CD14-positive monocyte (primary cell): ENCODE measurements around the gene SEPTIN2. TPM values are rescaled to one million over a fixed set of nuclear protein-coding genes. Genes with fewer than 3 reads are reported as not detected.

Source experiments
- DNase-seq, 3 donors: peaks; one replicate each; pipeline ENCODE4 v3.0.0-alpha.2; 2011 to 2022
- H2AFZ ChIP-seq: 2 replicates; pipeline ENCODE4 v1.6.0; 2012; ENCODE audit warnings: mild to moderate bottlenecking, low read depth, low read length, inconsistent platforms; ENCODE audit not compliant: insufficient read depth, poor library complexity, severe bottlenecking
- H3K27ac ChIP-seq, 2 donors: 1 replicate in 1 of 2; 2 replicates in 1 of 2; pipeline ENCODE4 v1.5.1; 2012 to 2013; ENCODE audit warnings: low read length in 2 of 2, control low read depth in 1 of 2, inconsistent platforms in 1 of 2, low read depth in 1 of 2, mild to moderate bottlenecking in 1 of 2
- H3K27me3 ChIP-seq, 2 donors: one replicate each; pipeline versions ENCODE4 v1.6.0 to v1.6.1; 2011 to 2013; ENCODE audit warnings: low read length in 2 of 2; ENCODE audit not compliant: control insufficient read depth in 2 of 2, insufficient read depth in 2 of 2
- H3K36me3 ChIP-seq, 2 donors: replicated peaks in 1 of 2; 1 replicate in 1 of 2; 2 replicates in 1 of 2; pipeline versions ENCODE4 v1.5.1 to v1.6.1; 2012 to 2013; ENCODE audit warnings: low read length in 2 of 2, control low read depth in 1 of 2, inconsistent platforms in 1 of 2, mild to moderate bottlenecking in 1 of 2; ENCODE audit not compliant: insufficient read depth in 2 of 2, control insufficient read depth in 1 of 2
- H3K4me1 ChIP-seq, 2 donors: 1 replicate in 1 of 2; 2 replicates in 1 of 2; pipeline versions ENCODE4 v1.5.1 to v1.6.1; 2012 to 2013; ENCODE audit warnings: low read length in 2 of 2, control low read depth in 1 of 2, inconsistent platforms in 1 of 2, mild to moderate bottlenecking in 1 of 2, moderate library complexity in 1 of 2; ENCODE audit not compliant: insufficient read depth in 2 of 2, control insufficient read depth in 1 of 2
- H3K4me2 ChIP-seq: replicated peaks from 2 replicates; pipeline ENCODE3; 2012; ENCODE audit warnings: low read length, moderate library complexity, mild to moderate bottlenecking; ENCODE audit not compliant: poor library complexity, severe bottlenecking; ENCODE audit errors: extremely low read depth
- H3K4me3 ChIP-seq, 3 experiments: fragments of 200-600 bp in 1 of 3; sonication (generic) in 1 of 3; replicated peaks in 1 of 3; 1 replicate in 2 of 3; 2 replicates in 1 of 3; pipeline ENCODE4 v1.5.1; 2011 to 2013; ENCODE audit warnings: low read length in 3 of 3, mild to moderate bottlenecking in 3 of 3, control low read depth in 2 of 3, low read depth in 2 of 3, inconsistent platforms in 1 of 3, moderate library complexity in 1 of 3
- H3K79me2 ChIP-seq: 2 replicates; pipeline ENCODE4 v1.6.0; 2012; ENCODE audit warnings: mild to moderate bottlenecking, control low read depth, inconsistent platforms, low read length, moderate library complexity; ENCODE audit not compliant: insufficient read depth
- H3K9ac ChIP-seq: 2 replicates; pipeline ENCODE4 v1.6.0; 2017; ENCODE audit warnings: low read length, mild to moderate bottlenecking; ENCODE audit not compliant: insufficient read depth, poor library complexity, severe bottlenecking
- H3K9me3 ChIP-seq, 2 donors: replicated peaks in 1 of 2; 1 replicate in 1 of 2; 2 replicates in 1 of 2; pipeline versions ENCODE4 v1.5.1 to v1.6.1; 2012 to 2013; ENCODE audit warnings: low read length in 2 of 2, control low read depth in 1 of 2; ENCODE audit not compliant: control insufficient read depth in 1 of 2, insufficient read depth in 1 of 2
- H4K20me1 ChIP-seq: 2 replicates; pipeline ENCODE4 v1.6.0; 2012; ENCODE audit warnings: mild to moderate bottlenecking, low read length, control low read depth, moderate library complexity; ENCODE audit not compliant: insufficient read depth
- H3K27ac Mint-ChIP-seq, 7 donors: one replicate each; pipeline ENCODE4 v1.8.0; 2020; ENCODE audit warnings: mild to moderate bottlenecking in 7 of 7, mixed read lengths in 7 of 7, moderate library complexity in 6 of 7, inconsistent platforms in 2 of 7
- H3K27me3 Mint-ChIP-seq, 3 donors: one replicate each; pipeline ENCODE4 v1.8.0; 2021 to 2022; ENCODE audit warnings: low read depth in 3 of 3, mild to moderate bottlenecking in 3 of 3, mixed read lengths in 3 of 3, moderate library complexity in 3 of 3, inconsistent platforms in 1 of 3
- H3K36me3 Mint-ChIP-seq, 2 donors: one replicate each; pipeline ENCODE4 v1.8.0; 2020; ENCODE audit warnings: mixed read lengths in 2 of 2, inconsistent platforms in 1 of 2, mild to moderate bottlenecking in 1 of 2
- H3K4me1 Mint-ChIP-seq: one replicate; pipeline ENCODE4 v1.8.0; 2020; ENCODE audit warnings: mild to moderate bottlenecking, mixed read lengths
- H3K4me3 Mint-ChIP-seq, 2 donors: one replicate each; pipeline ENCODE4 v1.8.0; 2020; ENCODE audit warnings: mild to moderate bottlenecking in 2 of 2, mixed read lengths in 2 of 2, moderate library complexity in 1 of 2
- H3K9me3 Mint-ChIP-seq, 7 donors: one replicate each; pipeline ENCODE4 v1.8.0; 2020 to 2022; ENCODE audit warnings: mixed read lengths in 7 of 7, mild to moderate bottlenecking in 6 of 7, moderate library complexity in 6 of 7, inconsistent platforms in 2 of 7
- CTCF ChIP-seq: fragments of 200-600 bp; IDR thresholded peaks from one replicate; pipeline ENCODE4 v1.8.0; 2022; ENCODE audit warnings: antibody characterized with exemption, mild to moderate bottlenecking
- WGBS: methylation state at CpG from one replicate; pipeline ENCODE4 v1.1.5; 2013; ENCODE audit warnings: missing lambda C conversion rate; ENCODE audit not compliant: insufficient coverage; 5-methylcytosine and 5-hydroxymethylcytosine counted together
- intact Hi-C, 2 donors: fragments of 100-400 bp; cut with micrococcal nuclease; formaldehyde crosslinking; loops; one replicate each; pipeline versions ENCODE4 v1.15.0 to v1.15.1; 2023
- polyA plus RNA-seq, 3 donors: library from polyadenylated mRNA; depleted of rRNA in 1 of 3; unstranded in 2 of 3; stranded (reverse) in 1 of 3; fragments of 300-500 nt in 2 of 3; fragments of >200 nt in 1 of 3; fragmentation: Illumina TruSeq in 2 of 3; gene quantifications; 1 replicate in 2 of 3; 2 replicates in 1 of 3; pipeline ENCODE4 v1.2.3, GENCODE V29; 2012 to 2021

Gene SEPTIN2
- polyA plus RNA-seq, 3 donors = 195 to 207 (median 203) TPM

DNA sequence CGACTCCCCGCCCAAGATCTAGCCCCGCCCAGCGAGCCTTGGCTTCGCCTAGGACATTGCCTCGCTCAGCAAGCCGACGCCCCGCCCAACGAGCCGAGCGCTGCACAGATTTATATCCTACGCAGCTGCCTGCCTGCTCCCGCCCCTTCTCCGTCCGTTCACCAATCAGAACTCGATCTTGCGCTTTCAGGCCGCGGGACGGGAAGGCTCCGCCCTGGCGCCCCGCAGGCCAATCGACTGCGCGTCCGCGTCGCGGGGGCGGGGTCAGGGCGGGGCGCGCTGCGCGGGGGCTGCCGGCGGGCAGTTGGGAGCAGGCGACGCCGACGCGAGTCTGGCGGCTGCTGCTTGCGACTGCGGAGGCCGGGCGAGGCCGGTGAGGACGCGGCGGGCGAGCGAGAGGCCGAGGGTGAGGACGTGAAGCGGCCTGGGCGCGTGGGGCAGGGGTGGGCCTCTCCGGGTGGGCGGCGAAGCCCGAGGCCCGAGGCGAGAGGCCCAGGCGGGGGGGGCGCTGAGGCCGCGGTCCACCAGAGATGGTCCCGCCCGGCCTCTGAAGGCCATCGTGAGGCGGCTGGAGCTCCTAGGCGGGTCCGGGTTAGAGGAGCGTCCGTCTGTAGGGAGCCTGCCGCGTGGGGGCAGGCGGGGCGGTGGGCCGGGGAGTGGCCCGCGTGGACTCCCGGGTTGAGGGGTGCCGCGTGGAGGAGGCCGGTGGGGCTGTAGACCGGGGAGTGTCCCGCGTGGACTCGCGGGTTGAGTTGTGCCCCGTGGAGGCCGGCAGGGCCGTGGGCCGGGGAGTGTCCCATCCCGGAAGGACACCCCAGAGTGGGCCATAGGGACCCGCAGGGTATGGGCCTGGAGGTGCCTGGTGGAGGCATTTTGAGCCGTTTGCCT, 40.5 kb downstream of the SEPTIN2 start, which contains the start of gene FARP2:
FARP2 (plus strand) TSS at position 303 of the 888 bp plus-strand sequence. CDS start 16,823 bp downstream, outside the sequence.
- Histone ChIP-seq H3K4me1 (peaks cover 29 to 33% of the 10 kb centered on the region in 2 donors), H2AFZ (peak within 1 kb of the TSS; percentile 70), H3K27me3 (no peaks in the 10 kb centered on the region), H3K79me2 (peaks cover 21% of the 10 kb centered on the region), H3K9ac (peak within 1 kb of the TSS; percentile 80), H3K4me3 (peak within 1 kb of the TSS; percentile 48 to 82 (median 77)), H3K9me3 (no peaks in the 10 kb centered on the region), H3K36me3 (peaks cover 26 to 36% of the 10 kb centered on the region in 2 donors), H3K4me2 (peak within 1 kb of the TSS; percentile 89), H4K20me1 (peaks cover 21% of the 10 kb centered on the region), H3K27ac (peak within 1 kb of the TSS; percentile 44 to 73)
- H3K27ac Mint-ChIP-seq = peak within 1 kb of the TSS; percentile 87 to 95 (median 94)
- WGBS = under 1% methylated on average over 97 of the region's 101 CpGs
- peaks cover 0 to 4% (median 0%) of the 10 kb centered on the region in 3 donors for H3K27me3 Mint-ChIP-seq
- intact Hi-C loops = loop anchor here (2.0 to 10.0 kb wide), 8 partner anchors 41 to 379 kb away; partner anchors contain the start of genes ATG4B (in 2 of the 2), HDLBP (in 2 of the 2), SEPTIN2 (in 2 of the 2) and THAP4 (in 2 of the 2)
- peaks cover 35 to 36% of the 10 kb centered on the region in 2 donors for H3K36me3 Mint-ChIP-seq
- DNase-seq = peak; percentile 96 to 98 (median 98)
- H3K4me3 Mint-ChIP-seq = peak within 1 kb of the TSS; percentile 80 to 89
- TF ChIP-seq CTCF = no peak
- H3K9me3 Mint-ChIP-seq = peaks cover 0 to 2% (median 0%) of the 10 kb centered on the region in 7 donors
- peaks cover 35% of the 10 kb centered on the region for H3K4me1 Mint-ChIP-seq

DNA sequence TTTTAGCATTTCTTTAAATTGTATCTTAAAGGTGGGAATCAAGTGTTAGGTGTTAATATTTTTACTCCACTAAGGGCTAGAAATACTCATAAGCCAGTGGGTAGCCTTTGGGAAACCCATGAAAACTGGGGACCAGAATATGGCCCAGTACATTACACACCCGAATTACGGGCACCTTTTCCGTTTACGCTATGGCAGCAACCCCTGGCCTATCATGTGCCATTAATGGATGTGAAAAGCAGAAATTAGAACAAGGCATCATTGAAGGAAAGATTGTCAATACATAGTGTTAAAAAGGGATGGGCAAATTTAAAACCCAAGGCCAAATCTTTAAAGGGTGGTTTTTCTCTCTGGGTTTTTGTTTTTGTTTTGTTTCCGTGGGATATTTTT, 41.1 kb downstream of the SEPTIN2 start:
- H3K27me3 Mint-ChIP-seq = peaks cover 0 to 4% (median 0%) of the 10 kb centered on the region in 3 donors
- WGBS = 49% methylated on average over 2 of the region's 5 CpGs
- H2AFZ ChIP-seq = peak overlapping the region; percentile 70
- DNase-seq = no peak
- no peak for TF ChIP-seq CTCF
- peaks cover 0 to 2% (median 0%) of the 10 kb centered on the region in 7 donors for H3K9me3 Mint-ChIP-seq
- H4K20me1 ChIP-seq = peaks cover 21% of the 10 kb centered on the region
- intact Hi-C loops = loop anchor here (2.0 to 10.0 kb wide), 8 partner anchors 42 to 378 kb away; partner anchors contain the start of genes ATG4B (in 2 of the 2), HDLBP (in 2 of the 2), SEPTIN2 (in 2 of the 2) and THAP4 (in 2 of the 2)
- no peaks in the 10 kb centered on the region for H3K9me3 ChIP-seq
- H3K27ac Mint-ChIP-seq = peak overlapping the region in 6 of 7 donors; percentile 20 to 75 (median 59)
- peak overlapping the region; percentile 80 to 89 for H3K4me3 Mint-ChIP-seq
- no peaks in the 10 kb centered on the region for H3K27me3 ChIP-seq
- H3K36me3 ChIP-seq = peaks cover 20 to 30% of the 10 kb centered on the region in 2 donors
- H3K36me3 Mint-ChIP-seq = peaks cover 29 to 30% of the 10 kb centered on the region in 2 donors
- H3K4me1 Mint-ChIP-seq = peaks cover 35% of the 10 kb centered on the region
- H3K79me2 ChIP-seq = peaks cover 21% of the 10 kb centered on the region
- peak overlapping the region in 1 of 2 donors; percentile 73 for H3K27ac ChIP-seq
- peak overlapping the region; percentile 80 for H3K9ac ChIP-seq
- H3K4me1 ChIP-seq = peaks cover 29 to 33% of the 10 kb centered on the region in 2 donors
- H3K4me2 ChIP-seq = peak overlapping the region; percentile 89
- peak overlapping the region; percentile 48 to 82 (median 77) for H3K4me3 ChIP-seq
